ENCODE measurements around the gene PIP5K1B. TPM values are rescaled to one million over a fixed set of nuclear protein-coding genes. Genes with fewer than 3 reads are reported as not detected.

Gene PIP5K1B
- total RNA-seq, 2 donors from 2014 or later, result 3.9 to 7.1 TPM

DNA sequence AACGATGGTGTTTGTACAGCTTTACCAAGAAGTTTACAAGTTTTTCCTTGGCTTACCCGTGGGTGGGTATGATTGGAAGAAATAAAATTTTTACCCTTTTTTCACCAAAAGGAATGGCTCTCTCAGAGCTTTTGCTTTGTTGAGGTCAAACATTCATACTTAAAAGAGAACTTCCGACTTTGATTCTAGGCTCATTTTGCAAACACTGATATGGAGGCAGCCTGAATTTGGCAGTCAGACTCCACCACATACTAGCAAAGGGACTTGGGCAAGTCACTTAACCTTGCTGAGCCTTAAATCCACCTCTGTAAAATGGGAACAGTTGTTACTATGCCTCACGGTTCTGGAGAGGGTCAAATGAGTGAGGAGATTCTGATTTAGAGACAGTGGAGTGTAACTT is 155.4 kb downstream of the PIP5K1B start:
- no peaks in the 10 kb centered on the region for H3K27me3 ChIP-seq (replicated peaks; ENCODE audit: insufficient read depth)
- H3K4me1 ChIP-seq (ENCODE audit: control insufficient read depth in 1 of 2, low read depth in 2 of 2), result no peaks in the 10 kb centered on the region
- no peak for ATAC-seq (ENCODE audit: insufficient number of reproducible peaks, low FRiP score, low read depth)
- TF ChIP-seq, protein P1, sequence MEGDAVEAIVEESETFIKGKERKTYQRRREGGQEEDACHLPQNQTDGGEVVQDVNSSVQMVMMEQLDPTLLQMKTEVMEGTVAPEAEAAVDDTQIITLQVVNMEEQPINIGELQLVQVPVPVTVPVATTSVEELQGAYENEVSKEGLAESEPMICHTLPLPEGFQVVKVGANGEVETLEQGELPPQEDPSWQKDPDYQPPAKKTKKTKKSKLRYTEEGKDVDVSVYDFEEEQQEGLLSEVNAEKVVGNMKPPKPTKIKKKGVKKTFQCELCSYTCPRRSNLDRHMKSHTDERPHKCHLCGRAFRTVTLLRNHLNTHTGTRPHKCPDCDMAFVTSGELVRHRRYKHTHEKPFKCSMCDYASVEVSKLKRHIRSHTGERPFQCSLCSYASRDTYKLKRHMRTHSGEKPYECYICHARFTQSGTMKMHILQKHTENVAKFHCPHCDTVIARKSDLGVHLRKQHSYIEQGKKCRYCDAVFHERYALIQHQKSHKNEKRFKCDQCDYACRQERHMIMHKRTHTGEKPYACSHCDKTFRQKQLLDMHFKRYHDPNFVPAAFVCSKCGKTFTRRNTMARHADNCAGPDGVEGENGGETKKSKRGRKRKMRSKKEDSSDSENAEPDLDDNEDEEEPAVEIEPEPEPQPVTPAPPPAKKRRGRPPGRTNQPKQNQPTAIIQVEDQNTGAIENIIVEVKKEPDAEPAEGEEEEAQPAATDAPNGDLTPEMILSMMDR (IDR thresholded peaks at IDR 0.05), result no peak
- no peaks in the 10 kb centered on the region for H3K36me3 ChIP-seq
- H3K9me3 ChIP-seq, result no peaks in the 10 kb centered on the region
- DNase-seq (ENCODE audit: low spot score), result no peak
- H3K4me3 ChIP-seq, result no peak overlapping the region
- H3K27ac ChIP-seq, result no peak overlapping the region

DNA sequence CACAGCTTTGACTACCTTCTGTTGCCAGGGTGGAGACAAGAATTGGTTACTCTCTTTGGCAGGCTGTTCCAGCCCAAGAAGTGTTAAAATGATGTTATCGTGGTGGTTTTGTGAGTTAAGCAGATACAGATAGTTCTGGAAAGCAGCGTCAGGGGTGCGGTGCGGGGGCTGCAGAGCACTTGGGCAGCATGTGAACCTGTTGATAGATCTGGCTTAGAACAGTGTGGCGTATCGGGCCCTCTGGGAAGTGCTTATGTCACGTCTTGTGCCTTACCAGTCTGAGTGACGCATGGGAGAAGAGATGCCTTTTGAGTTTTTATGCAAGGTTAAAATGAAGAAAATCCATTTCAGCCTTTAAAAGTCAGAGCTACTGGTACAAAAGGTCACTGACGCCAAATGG is 156.4 kb downstream of the PIP5K1B start:
- Histone ChIP-seq H3K4me3 (no peak overlapping the region), H3K4me1 (ENCODE audit: control insufficient read depth in 1 of 2, low read depth in 2 of 2) (no peaks in the 10 kb centered on the region), H3K27me3 (replicated peaks; ENCODE audit: insufficient read depth) (no peaks in the 10 kb centered on the region), H3K27ac (no peak overlapping the region), H3K9me3 (no peaks in the 10 kb centered on the region), H3K36me3 (no peaks in the 10 kb centered on the region)
- TF ChIP-seq, protein P1 (IDR thresholded peaks at IDR 0.05), result no peak
- DNase-seq (ENCODE audit: low spot score) (no peak), ATAC-seq (ENCODE audit: insufficient number of reproducible peaks, low FRiP score, low read depth) (no peak)

DNA sequence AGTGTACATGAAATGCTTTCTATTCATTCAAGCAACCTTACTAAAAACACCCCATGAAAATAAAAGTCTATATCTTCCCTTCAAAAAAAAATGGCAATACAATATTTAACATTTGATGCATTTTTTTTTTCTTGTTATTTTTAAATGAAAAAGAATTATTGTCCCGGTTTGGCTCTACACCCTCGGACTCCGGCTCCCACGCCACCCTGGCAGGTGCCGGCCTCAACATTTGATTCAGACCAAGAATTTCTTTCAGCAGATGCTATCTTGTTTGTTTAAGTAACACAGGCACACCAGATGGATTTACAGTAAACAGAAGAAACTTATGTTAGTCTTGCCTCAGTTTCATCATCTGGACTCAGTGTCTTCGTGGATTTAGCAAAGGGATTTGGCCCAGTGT is 162.0 kb downstream of the PIP5K1B start:
- Histone ChIP-seq H3K27me3 (replicated peaks; ENCODE audit: insufficient read depth) (no peaks in the 10 kb centered on the region), H3K27ac (no peak overlapping the region), H3K9me3 (no peaks in the 10 kb centered on the region), H3K36me3 (no peaks in the 10 kb centered on the region), H3K4me1 (ENCODE audit: control insufficient read depth in 1 of 2, low read depth in 2 of 2) (peaks cover 2 to 15% of the 10 kb centered on the region in 2 donors), H3K4me3 (no peak overlapping the region)
- DNase-seq (ENCODE audit: low spot score) (no peak), ATAC-seq (ENCODE audit: insufficient number of reproducible peaks, low FRiP score, low read depth) (no peak)
- TF ChIP-seq, protein P1 (IDR thresholded peaks at IDR 0.05), result no peak

DNA sequence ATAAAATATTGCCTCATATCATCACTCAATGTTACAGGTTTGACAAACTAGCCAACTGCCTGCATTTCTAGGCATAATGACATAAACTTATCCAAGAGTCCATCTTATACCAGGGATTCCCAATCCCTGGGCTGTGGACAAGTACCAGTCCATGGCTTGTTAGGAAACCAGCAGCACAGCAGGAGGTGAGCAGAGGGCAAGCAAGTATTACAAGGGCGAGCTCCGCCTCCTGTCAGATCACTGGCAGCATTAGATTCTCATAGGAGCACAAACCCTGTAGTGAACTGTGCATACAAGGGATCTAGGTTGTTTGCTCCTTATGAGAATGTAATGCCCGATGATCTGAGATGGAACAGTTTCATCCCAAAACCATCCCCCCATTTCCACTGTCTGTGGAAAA is 164.0 kb downstream of the PIP5K1B start:
- TF ChIP-seq, protein P1 (IDR thresholded peaks at IDR 0.05), result no peak
- DNase-seq (ENCODE audit: low spot score) (no peak), ATAC-seq (ENCODE audit: insufficient number of reproducible peaks, low FRiP score, low read depth) (no peak)
- H3K36me3 ChIP-seq, result no peaks in the 10 kb centered on the region
- H3K4me3 ChIP-seq, result no peak overlapping the region
- H3K27ac ChIP-seq, result no peak overlapping the region
- H3K27me3 ChIP-seq (replicated peaks; ENCODE audit: insufficient read depth), result no peaks in the 10 kb centered on the region
- H3K4me1 ChIP-seq (ENCODE audit: control insufficient read depth in 1 of 2, low read depth in 2 of 2), result peaks cover 4 to 15% of the 10 kb centered on the region in 2 donors
- H3K9me3 ChIP-seq, result no peaks in the 10 kb centered on the region

DNA sequence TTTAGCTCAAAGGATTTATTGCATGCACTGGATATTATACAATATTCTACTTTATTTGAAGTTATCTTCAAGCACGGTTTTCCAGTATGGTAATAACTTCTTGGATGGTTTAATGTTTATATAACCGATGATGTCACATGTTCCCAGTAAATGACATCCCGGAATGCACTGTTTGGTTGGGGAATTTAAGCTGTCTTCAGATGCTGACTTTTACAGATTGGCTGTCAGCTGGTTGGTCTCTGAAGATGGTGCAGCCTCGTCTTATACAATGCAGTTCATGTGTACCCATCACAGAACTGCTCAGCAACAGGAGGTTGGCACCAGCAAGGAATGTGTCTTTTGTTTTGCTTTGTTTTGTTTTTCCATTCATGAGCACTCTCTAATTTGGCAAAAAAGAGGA is 165.0 kb downstream of the PIP5K1B start:
- ATAC-seq (ENCODE audit: insufficient number of reproducible peaks, low FRiP score, low read depth), result no peak
- no peak for DNase-seq (ENCODE audit: low spot score)
- no peak overlapping the region for H3K27ac ChIP-seq
- no peaks in the 10 kb centered on the region for H3K27me3 ChIP-seq (replicated peaks; ENCODE audit: insufficient read depth)
- H3K9me3 ChIP-seq, result no peaks in the 10 kb centered on the region
- TF ChIP-seq, protein P1 (IDR thresholded peaks at IDR 0.05), result no peak
- H3K4me3 ChIP-seq, result no peak overlapping the region
- no peaks in the 10 kb centered on the region for H3K36me3 ChIP-seq
- H3K4me1 ChIP-seq (ENCODE audit: control insufficient read depth in 1 of 2, low read depth in 2 of 2), result peaks cover 4 to 15% of the 10 kb centered on the region in 2 donors
